Activated B cell treated with CpG ODN at 0.5 μM for 24 hours (primary cell): ENCODE measurements around the gene MOB4. TPM values are rescaled to one million over a fixed set of nuclear protein-coding genes. Genes with fewer than 3 reads are reported as not detected.

Experiments used
- ATAC-seq: fragments of 200-7000 bp; cut with Tn5 transposase; one replicate; pipeline ENCODE4 v1.10.0; 2021; ENCODE audit warnings: low read depth, mild to moderate bottlenecking, moderate library complexity
- CTCF ChIA-PET: fragments of 350-600 bp; sonication (Branson Sonifier 250); formaldehyde crosslinking; loops from one replicate; lab custom pipeline; 2021; ENCODE audit warnings: antibody characterized with exemption; lab: Charles Lee
- POLR2A ChIA-PET: fragments of 350-600 bp; sonication (Branson Sonifier 250); formaldehyde crosslinking; loops from one replicate; lab custom pipeline; 2021; ENCODE audit warnings: antibody characterized with exemption; lab: Charles Lee
- DNase-seq: peaks from one replicate; pipeline ENCODE4 v3.0.0; 2022
- H3K27ac Mint-ChIP-seq: one replicate; pipeline ENCODE4 v1.8.0; 2020; ENCODE audit warnings: mixed read lengths
- H3K27me3 Mint-ChIP-seq: one replicate; pipeline ENCODE4 v1.8.0; 2021; ENCODE audit warnings: mixed read lengths
- H3K36me3 Mint-ChIP-seq: one replicate; pipeline ENCODE4 v1.8.0; 2021; ENCODE audit warnings: low read depth, mixed read lengths
- H3K4me1 Mint-ChIP-seq: one replicate; pipeline ENCODE4 v1.8.0; 2021; ENCODE audit warnings: mixed read lengths
- H3K4me3 Mint-ChIP-seq: one replicate; pipeline ENCODE4 v1.8.0; 2020; ENCODE audit warnings: mild to moderate bottlenecking, mixed read lengths
- H3K9me3 Mint-ChIP-seq: one replicate; pipeline ENCODE4 v1.8.0; 2020; ENCODE audit warnings: mixed read lengths
- CTCF ChIP-seq: fragments of 200-600 bp; IDR thresholded peaks from one replicate; pipeline ENCODE4 v1.8.0; 2022; ENCODE audit warnings: antibody characterized with exemption, mild to moderate bottlenecking
- intact Hi-C: fragments of 100-400 bp; cut with micrococcal nuclease; formaldehyde crosslinking; loops from one replicate; pipeline ENCODE4 v1.15.1; 2024
- total RNA-seq: library from RNA; stranded (reverse); gene quantifications from 2 replicates; pipeline ENCODE4 v1.2.3, GENCODE V29; 2022

MOB4 gene
- total RNA-seq, 1 donor from 2014 or later: 22.1 TPM

DNA sequence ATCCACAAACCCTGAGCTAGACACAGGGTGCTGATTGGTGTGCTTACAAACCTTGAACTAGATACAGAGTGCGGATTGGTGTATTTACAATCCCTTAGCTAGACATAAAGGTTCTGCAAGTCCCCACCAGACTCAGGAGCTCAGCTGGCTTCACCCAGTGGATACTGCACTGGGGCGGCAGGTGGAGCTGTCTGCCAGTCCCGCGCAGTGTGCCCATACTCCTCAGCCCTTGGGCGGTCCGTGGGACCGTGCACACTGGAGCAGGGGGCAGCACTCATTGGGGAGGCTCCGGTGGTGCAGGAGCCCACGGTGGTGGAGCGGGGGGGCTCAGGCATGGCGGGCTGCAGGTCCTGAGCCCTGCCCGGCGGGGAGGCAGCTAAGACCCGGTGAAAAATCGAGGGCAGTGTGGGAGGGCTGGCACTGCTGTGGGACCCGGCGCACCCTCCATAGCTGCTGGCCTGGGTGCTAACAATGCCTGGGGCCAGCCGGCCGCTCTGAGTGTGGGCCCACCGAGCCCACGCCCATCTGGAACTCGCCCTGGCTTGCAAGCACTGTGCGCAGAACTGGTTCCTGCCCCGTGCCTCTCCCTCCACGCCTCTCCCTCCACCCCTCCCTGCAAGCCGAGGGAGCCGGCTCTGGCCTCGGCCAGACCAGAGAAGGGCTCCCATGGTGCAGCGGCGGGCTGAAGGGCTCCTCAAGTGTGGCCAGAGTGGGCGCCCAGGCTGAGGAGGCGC, 75.6 kb downstream of the MOB4 start:
- Mint-ChIP-seq H3K36me3 (no peaks in the 10 kb centered on the region), H3K27ac (no peak overlapping the region), H3K4me3 (no peak overlapping the region), H3K4me1 (no peaks in the 10 kb centered on the region), H3K9me3 (peaks cover 3% of the 10 kb centered on the region), H3K27me3 (peaks cover 9% of the 10 kb centered on the region)
- CTCF ChIA-PET: no interaction called here
- no peak for TF ChIP-seq CTCF
- POLR2A ChIA-PET: no interaction called here
- DNase-seq (no peak), ATAC-seq (no peak)
- intact Hi-C loops: no loop called here

GRCh38 chr2:197596766-197597165, 80.9 kb downstream of the MOB4 start:
- Mint-ChIP-seq H3K36me3 (no peaks in the 10 kb centered on the region), H3K4me1 (peaks cover 4% of the 10 kb centered on the region), H3K4me3 (no peak overlapping the region), H3K27me3 (peaks cover 17% of the 10 kb centered on the region), H3K27ac (no peak overlapping the region), H3K9me3 (no peaks in the 10 kb centered on the region)
- TF ChIP-seq CTCF: no peak
- ChIA-PET CTCF (no interaction called here), POLR2A (no interaction called here)
- no peak for DNase-seq
- intact Hi-C loops: no loop called here
- ATAC-seq: no peak

DNA sequence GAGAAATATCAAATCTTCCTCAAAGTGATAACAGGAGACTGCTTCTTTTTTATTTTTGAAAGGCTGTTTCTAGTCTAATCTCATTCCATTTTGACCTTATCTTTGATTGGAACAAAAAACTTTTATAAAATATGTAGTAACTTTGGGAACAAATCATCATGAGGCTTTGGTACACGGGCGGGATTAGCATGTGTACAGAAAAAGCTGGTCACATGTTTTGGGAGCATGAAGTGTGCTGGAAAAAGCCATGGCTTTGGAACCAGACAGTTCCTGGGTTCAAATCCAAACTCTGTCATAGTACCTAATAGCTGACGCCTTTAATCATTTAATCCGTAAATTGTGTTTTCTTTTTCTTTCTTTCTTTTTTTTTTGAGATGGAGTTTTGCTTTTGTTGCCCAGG, 81.3 kb downstream of the MOB4 start:
- CTCF ChIA-PET: no interaction called here
- Mint-ChIP-seq H3K4me3 (no peak overlapping the region), H3K36me3 (no peaks in the 10 kb centered on the region), H3K27me3 (peaks cover 17% of the 10 kb centered on the region), H3K27ac (no peak overlapping the region), H3K4me1 (peaks cover 4% of the 10 kb centered on the region), H3K9me3 (no peaks in the 10 kb centered on the region)
- TF ChIP-seq CTCF: no peak
- DNase-seq (no peak), ATAC-seq (no peak)
- intact Hi-C loops: no loop called here
- POLR2A ChIA-PET: no interaction called here

- Mint-ChIP-seq H3K27me3 (peaks cover 18% of the 10 kb centered on the region), H3K4me1 (peaks cover 4% of the 10 kb centered on the region), H3K27ac (no peak overlapping the region), H3K9me3 (no peaks in the 10 kb centered on the region), H3K4me3 (no peak overlapping the region), H3K36me3 (no peaks in the 10 kb centered on the region)
- ChIA-PET CTCF (no interaction called here), POLR2A (no interaction called here)
- no peak for ATAC-seq
- intact Hi-C loops: no loop called here
- no peak for DNase-seq
- no peak for TF ChIP-seq CTCF
These were observed 82.6 kb downstream of the MOB4 start for GRCh38 chr2:197598450-197598849.

DNA sequence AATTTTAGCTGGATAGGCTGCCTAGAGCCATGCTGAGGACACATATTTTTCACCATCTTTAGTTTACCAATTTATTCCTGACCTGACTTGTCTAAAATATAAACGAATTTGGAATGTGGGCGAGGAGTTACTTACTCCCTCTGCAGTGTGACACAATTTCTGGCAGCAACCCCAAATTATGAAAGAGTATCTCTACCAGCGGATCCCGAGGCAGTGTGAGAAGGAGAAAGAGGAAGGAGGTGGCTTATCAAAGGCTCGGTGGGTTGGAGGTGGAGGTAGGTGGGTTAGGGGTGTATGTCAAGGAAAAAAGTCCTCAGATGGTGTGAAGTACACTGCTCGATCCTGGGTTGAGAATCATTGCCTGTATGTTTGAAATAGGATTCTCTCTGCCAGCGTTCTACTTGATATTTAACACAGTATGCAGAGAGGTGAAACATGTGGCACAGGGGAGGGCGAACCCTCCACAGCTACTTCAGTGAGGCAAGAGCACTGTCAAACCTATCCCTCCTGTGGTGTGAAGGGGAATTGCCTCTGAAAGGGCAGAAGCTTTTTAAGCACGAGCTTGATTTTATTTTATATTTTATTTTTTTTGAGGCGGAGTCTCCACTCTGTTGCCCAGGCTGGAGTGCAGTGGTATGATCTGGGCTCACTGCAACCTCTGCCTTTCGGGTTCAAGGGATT, 83.6 kb downstream of the MOB4 start:
- no peak for DNase-seq
- Mint-ChIP-seq H3K27ac (no peak overlapping the region), H3K9me3 (no peaks in the 10 kb centered on the region), H3K36me3 (no peaks in the 10 kb centered on the region), H3K4me3 (no peak overlapping the region), H3K27me3 (peaks cover 18% of the 10 kb centered on the region), H3K4me1 (peaks cover 4% of the 10 kb centered on the region)
- CTCF ChIA-PET: no interaction called here
- ATAC-seq: peak; percentile 66
- POLR2A ChIA-PET: no interaction called here
- intact Hi-C loops: no loop called here
- TF ChIP-seq CTCF: no peak
